GM21786 (cell line): Measurements from ENCODE around the gene IL26.

Experiments
- ATAC-seq: cut with Tn5 transposase; IDR thresholded peaks from one replicate; pipeline ENCODE4 v1.9.1; 2021; ENCODE audit not compliant: unreplicated experiment

IL26 gene

GRCh38 chr12:68158432-68158831, 67.2 kb downstream of the IL26 start:
- ATAC-seq = no peak

GRCh38 chr12:68157380-68157779, 68.2 kb downstream of the IL26 start:
- no peak for ATAC-seq

GRCh38 chr12:68156636-68157035, 69.0 kb downstream of the IL26 start:
- ATAC-seq = no peak

- no peak for ATAC-seq
Measured at GRCh38 chr12:68154779-68155178, 70.8 kb downstream of the IL26 start.
